B cell (primary cell): Measurements from ENCODE around the gene CERCAM. TPM values are rescaled to one million over a fixed set of nuclear protein-coding genes. Genes with fewer than 3 reads are reported as not detected.

Source experiments
- ATAC-seq: fragments of 200-7000 bp; cut with Tn5 transposase; one replicate; pipeline ENCODE4 v1.10.0; 2021; ENCODE audit warnings: low read depth, mild to moderate bottlenecking, moderate number of reproducible peaks, moderate library complexity
- CTCF ChIA-PET: fragments of 350-600 bp; sonication (Branson Sonifier 250); formaldehyde crosslinking; loops from one replicate; lab custom pipeline; 2021; ENCODE audit warnings: antibody characterized with exemption, inconsistent platforms; lab: Charles Lee
- POLR2A ChIA-PET: fragments of 350-600 bp; sonication (Branson Sonifier 250); formaldehyde crosslinking; loops from one replicate; lab custom pipeline; 2021; ENCODE audit warnings: antibody characterized with exemption; lab: Charles Lee
- DNase-seq: peaks from one replicate; pipeline ENCODE4 v3.0.0; 2013
- H2AFZ ChIP-seq: 2 replicates; pipeline ENCODE4 v1.6.1; 2012; ENCODE audit warnings: mild to moderate bottlenecking, low read depth, low read length; ENCODE audit not compliant: insufficient read depth, poor library complexity, severe bottlenecking
- H3K27ac ChIP-seq, 2 donors: 1 replicate in 1 of 2; 2 replicates in 1 of 2; pipeline ENCODE4 v1.5.1; 2012 to 2013; ENCODE audit warnings: low read length in 2 of 2, mild to moderate bottlenecking in 2 of 2, moderate library complexity in 1 of 2
- H3K27me3 ChIP-seq, 4 experiments: fragments of 200-600 bp in 1 of 4; sonication (generic) in 1 of 4; replicated peaks in 1 of 4; 1 replicate in 2 of 4; 2 replicates in 2 of 4; pipeline versions ENCODE4 v1.6.1 to v1.7.0; 2013 to 2016; ENCODE audit warnings: low read length in 3 of 4, mild to moderate bottlenecking in 2 of 4, mixed read lengths in 1 of 4, moderate library complexity in 1 of 4; ENCODE audit not compliant: insufficient read depth in 4 of 4, control insufficient read depth in 3 of 4; ENCODE audit errors: control extremely low read depth in 1 of 4
- H3K36me3 ChIP-seq, 2 experiments: replicated peaks in 1 of 2; 1 replicate in 1 of 2; 2 replicates in 1 of 2; pipeline versions ENCODE4 v1.6.1 to v1.7.1; 2013; ENCODE audit warnings: low read length in 1 of 2; ENCODE audit not compliant: insufficient read depth in 2 of 2, control insufficient read depth in 1 of 2; ENCODE audit errors: control extremely low read depth in 1 of 2, extremely low read depth in 1 of 2
- H3K4me1 ChIP-seq, 2 donors: fragments of 200-600 bp in 1 of 2; sonication (generic) in 1 of 2; 1 replicate in 1 of 2; 2 replicates in 1 of 2; pipeline versions ENCODE4 v1.5.1 to v1.6.1; 2013 to 2017; ENCODE audit warnings: low read length in 2 of 2; ENCODE audit not compliant: control insufficient read depth in 2 of 2, insufficient read depth in 2 of 2
- H3K4me2 ChIP-seq: replicated peaks from 2 replicates; pipeline ENCODE3; 2012; ENCODE audit warnings: mild to moderate bottlenecking, low read depth, low read length; ENCODE audit not compliant: poor library complexity, severe bottlenecking
- H3K4me3 ChIP-seq, 5 experiments: fragments of 200-600 bp in 1 of 5; sonication (generic) in 1 of 5; 1 replicate in 3 of 5; 2 replicates in 2 of 5; pipeline versions ENCODE4 v1.5.1 to v1.7.0; 2011 to 2016; ENCODE audit warnings: low read length in 4 of 5, mild to moderate bottlenecking in 4 of 5, low read depth in 2 of 5, control low read depth in 1 of 5, moderate library complexity in 1 of 5; ENCODE audit not compliant: insufficient read depth in 1 of 5; ENCODE audit errors: control extremely low read depth in 1 of 5, extremely low read depth in 1 of 5
- H3K79me2 ChIP-seq: fragments of 200-600 bp; sonication (generic); one replicate; pipeline ENCODE4 v1.6.0; 2016; ENCODE audit warnings: low read length; ENCODE audit not compliant: control insufficient read depth, insufficient read depth
- H3K9ac ChIP-seq: fragments of 200-600 bp; sonication (generic); 2 replicates; pipeline ENCODE4 v1.6.1; 2017; ENCODE audit warnings: mild to moderate bottlenecking, low read length, moderate library complexity
- H3K9me3 ChIP-seq, 3 donors: one replicate each; pipeline versions ENCODE4 v1.6.1 to v1.7.1; 2013; ENCODE audit warnings: low read length in 2 of 3; ENCODE audit not compliant: control insufficient read depth in 2 of 3, insufficient read depth in 1 of 3; ENCODE audit errors: control extremely low read depth in 1 of 3
- H4K20me1 ChIP-seq: 2 replicates; pipeline ENCODE4 v1.6.0; 2012; ENCODE audit warnings: mild to moderate bottlenecking, low read length; ENCODE audit not compliant: insufficient read depth, control insufficient read depth, poor library complexity, severe bottlenecking
- H3K27ac Mint-ChIP-seq: one replicate; pipeline ENCODE4 v1.8.0; 2021; ENCODE audit warnings: mixed read lengths
- H3K27me3 Mint-ChIP-seq: one replicate; pipeline ENCODE4 v1.8.0; 2021; ENCODE audit warnings: mixed read lengths
- H3K4me1 Mint-ChIP-seq: one replicate; pipeline ENCODE4 v1.8.0; 2021; ENCODE audit warnings: mixed read lengths
- H3K4me3 Mint-ChIP-seq: one replicate; pipeline ENCODE4 v1.8.0; 2021; ENCODE audit warnings: mixed read lengths
- H3K9me3 Mint-ChIP-seq: one replicate; pipeline ENCODE4 v1.8.0; 2022; ENCODE audit warnings: mixed read lengths; ENCODE audit not compliant: insufficient read depth
- CTCF ChIP-seq: fragments of 200-600 bp; IDR thresholded peaks from one replicate; pipeline ENCODE4 v1.8.0; 2022; ENCODE audit warnings: antibody characterized with exemption, mild to moderate bottlenecking
- EZH2 ChIP-seq: IDR thresholded peaks from 2 replicates; pipeline ENCODE4 v1.6.1; 2012; ENCODE audit warnings: borderline replicate concordance, low read depth, mild to moderate bottlenecking, moderate library complexity, low read length; ENCODE audit not compliant: insufficient read depth, poor library complexity, severe bottlenecking
- whole genome bisulfite sequencing: methylation state at CpG from one replicate; pipeline ENCODE4 v1.1.5; 2013; ENCODE audit warnings: missing lambda C conversion rate; ENCODE audit not compliant: insufficient coverage; 5-methylcytosine and 5-hydroxymethylcytosine counted together
- intact Hi-C: fragments of 100-400 bp; cut with micrococcal nuclease; formaldehyde crosslinking; loops from one replicate; pipeline ENCODE4 v1.10.0; 2022
- polyA plus RNA-seq: library from polyadenylated mRNA; depleted of rRNA; stranded (reverse); fragments of >200 nt; gene quantifications from 2 replicates; pipeline ENCODE4 v1.2.3, GENCODE V29; 2012
- total RNA-seq, 2 donors: library from RNA; stranded (reverse); fragments of 120-200 nt in 1 of 2; gene quantifications; 1 replicate in 1 of 2; 2 replicates in 1 of 2; pipeline versions ENCODE4 v1.2.3 to v1.2.4, GENCODE V29; 2013 to 2022

CERCAM gene
- total and polyA plus RNA-seq, 2 donors (not counting 1 experiment from before 2014, with no cell fraction given): 2.4 to 3.8 TPM

DNA sequence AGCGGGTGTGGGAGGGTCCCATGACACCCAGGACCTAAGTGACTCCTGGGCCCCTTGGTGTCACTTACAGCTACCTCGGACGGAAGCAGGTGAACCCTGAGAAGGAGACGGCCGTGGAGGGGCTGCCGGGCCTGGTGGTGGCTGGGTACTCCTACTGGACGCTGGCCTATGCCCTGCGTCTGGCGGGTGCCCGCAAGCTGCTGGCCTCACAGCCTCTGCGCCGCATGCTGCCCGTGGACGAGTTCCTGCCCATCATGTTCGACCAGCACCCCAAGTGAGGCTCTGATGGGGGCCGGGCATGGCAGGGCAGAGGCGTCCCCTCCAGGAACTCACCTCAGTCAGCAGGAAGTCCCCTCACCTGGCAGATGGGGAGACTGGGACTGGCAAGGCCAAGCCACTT lies 13.7 kb downstream of the CERCAM start:
- no peaks in the 10 kb centered on the region for H3K27me3 Mint-ChIP-seq
- Histone ChIP-seq H4K20me1 (no peaks in the 10 kb centered on the region), H3K9ac (no peak overlapping the region), H3K79me2 (no peaks in the 10 kb centered on the region), H3K36me3 (no peaks in the 10 kb centered on the region), H3K27me3 (no peaks in the 10 kb centered on the region), H2AFZ (no peak overlapping the region), H3K9me3 (no peaks in the 10 kb centered on the region), H3K4me1 (peaks cover 3 to 8% of the 10 kb centered on the region in 2 donors), H3K4me2 (no peak overlapping the region), H3K4me3 (no peak overlapping the region), H3K27ac (no peak overlapping the region)
- H3K9me3 Mint-ChIP-seq: no peaks in the 10 kb centered on the region
- CTCF ChIA-PET: interaction anchor here (1.0 kb wide), 1 partner anchor 14 kb away, joined by 3 read pairs; the partner anchor contains the start of gene CERCAM
- H3K4me1 Mint-ChIP-seq: peaks cover 6% of the 10 kb centered on the region
- WGBS: 94% methylated on average over 17 of the region's 17 CpGs
- DNase-seq (no peak), ATAC-seq (no peak)
- intact Hi-C loops: no loop called here
- TF ChIP-seq CTCF (no peak), EZH2 (no peak)
- H3K4me3 Mint-ChIP-seq: no peak overlapping the region
- POLR2A ChIA-PET: interaction anchor here (0.6 kb wide), 1 partner anchor 353 kb away, joined by 3 read pairs; no protein-coding TSS in a partner anchor
- no peak overlapping the region for H3K27ac Mint-ChIP-seq

GRCh38 chr9:128435611-128436010 lies 15.0 kb downstream of the CERCAM start:
- ATAC-seq (no peak), DNase-seq (no peak)
- Mint-ChIP-seq H3K4me1 (peaks cover 7% of the 10 kb centered on the region), H3K27me3 (no peaks in the 10 kb centered on the region), H3K9me3 (no peaks in the 10 kb centered on the region), H3K4me3 (no peak overlapping the region), H3K27ac (no peak overlapping the region)
- Histone ChIP-seq H3K79me2 (no peaks in the 10 kb centered on the region), H2AFZ (no peak overlapping the region), H3K9me3 (no peaks in the 10 kb centered on the region), H3K27me3 (no peaks in the 10 kb centered on the region), H3K9ac (no peak overlapping the region), H3K27ac (no peak overlapping the region), H3K36me3 (no peaks in the 10 kb centered on the region), H3K4me2 (no peak overlapping the region), H3K4me1 (peaks cover 3 to 8% of the 10 kb centered on the region in 2 donors), H3K4me3 (no peak overlapping the region), H4K20me1 (no peaks in the 10 kb centered on the region)
- TF ChIP-seq CTCF (no peak), EZH2 (no peak)
- intact Hi-C loops: loop anchor here (5.0 kb wide), 1 partner anchor 117 kb away; the partner anchor contains the start of gene SPTAN1
- POLR2A ChIA-PET: interaction anchor here (0.6 kb wide), 2 partner anchors 40 to 359 kb away, joined by 3 to 9 read pairs; no protein-coding TSS in a partner anchor
- CTCF ChIA-PET: interaction anchor here (1.2 kb wide), 1 partner anchor 15 kb away, joined by 3 read pairs; the partner anchor contains the start of gene CERCAM
- 97% methylated on average over 13 of the region's 18 CpGs for WGBS
